Neural cell (in vitro differentiated cells): Measurements from ENCODE around the gene LZIC.
A peak's percentile ranks its signal among the peaks of the same experiment; 100 is the strongest.

Source experiments
- CTCF ChIP-seq: fragments of 450-650 bp; IDR thresholded peaks from 2 replicates; pipeline ENCODE4 v1.5.1; 2014; ENCODE audit warnings: antibody characterized with exemption, mild to moderate bottlenecking, moderate library complexity; ENCODE audit not compliant: poor library complexity, severe bottlenecking
- EP300 ChIP-seq: fragments of 450-650 bp; conservative IDR thresholded peaks from 2 replicates; pipeline ENCODE4 v1.6.1; 2014; ENCODE audit warnings: antibody characterized with exemption, mild to moderate bottlenecking, moderate library complexity; ENCODE audit not compliant: poor library complexity, severe bottlenecking
- EZH2 ChIP-seq: fragments of 200-600, 300-800 bp; shearing (Covaris generic), sonication (generic); IDR thresholded peaks from 2 replicates; pipeline ENCODE4 v1.6.1; 2014; ENCODE audit warnings: antibody characterized with exemption, low read length, borderline replicate concordance, mild to moderate bottlenecking; ENCODE audit not compliant: insufficient read depth, poor library complexity, severe bottlenecking
- MXI1 ChIP-seq: fragments of 450-650 bp; conservative IDR thresholded peaks from 2 replicates; pipeline ENCODE4 v1.6.1; 2014; ENCODE audit warnings: antibody characterized with exemption, mild to moderate bottlenecking; ENCODE audit not compliant: poor library complexity, severe bottlenecking
- POLR2AphosphoS5 ChIP-seq: IDR thresholded peaks from 2 replicates; pipeline ENCODE4 v1.6.1; 2012
- REST ChIP-seq: IDR thresholded peaks from 2 replicates; pipeline ENCODE4 v1.6.1; 2012; ENCODE audit warnings: borderline replicate concordance
- TAF1 ChIP-seq: IDR thresholded peaks from 2 replicates; pipeline ENCODE4 v1.6.1; 2012; ENCODE audit warnings: low read depth

- TF ChIP-seq CTCF (peak; percentile 77), EP300 (no peak), TAF1 (no peak), POLR2AphosphoS5 (no peak), EZH2 (no peak), MXI1 (no peak), REST (no peak)
These were observed 722 bp downstream of the LZIC start for GRCh38 chr1:9942399-9942938.
